Calu3 (cell line): ENCODE results near the gene NFAM1. TPM values are rescaled to one million over a fixed set of nuclear protein-coding genes. Genes with fewer than 3 reads are reported as not detected.
A peak's percentile ranks its signal among the peaks of the same experiment; 100 is the strongest.

Source experiments
- Bru-seq: library from RNA; stranded (reverse); fragments of 400-500 nt; gene quantifications from one replicate; lab custom pipeline; 2021; lab: Mats Ljungman, UMichigan
- BruChase-seq, 2 experiments: library from RNA; stranded (reverse); fragments of 400-500 nt; gene quantifications; one replicate each; lab custom pipeline; 2021; lab: Mats Ljungman, UMichigan
- BruUV-seq: library from RNA; stranded (reverse); fragments of 400-500 nt; replicated peaks from 2 replicates; lab custom pipeline; 2021; lab: Mats Ljungman, UMichigan
- CTCF ChIA-PET: fragments of 300-600 bp; sonication (Branson Sonifier 250); formaldehyde crosslinking; loops from one replicate; lab custom pipeline; 2022; ENCODE audit warnings: antibody characterized with exemption; lab: Charles Lee
- DNase-seq: peaks from one replicate; pipeline ENCODE4 v3.0.0; 2022
- H3K27ac Mint-ChIP-seq: one replicate; pipeline ENCODE4 v1.8.0; 2022; ENCODE audit warnings: mixed read lengths; ENCODE audit not compliant: unreplicated experiment
- H3K27me3 Mint-ChIP-seq: one replicate; pipeline ENCODE4 v1.8.0; 2022; ENCODE audit warnings: mixed read lengths; ENCODE audit not compliant: unreplicated experiment
- H3K36me3 Mint-ChIP-seq: one replicate; pipeline ENCODE4 v1.8.0; 2022; ENCODE audit warnings: mild to moderate bottlenecking, moderate library complexity, mixed read lengths; ENCODE audit not compliant: insufficient read depth, unreplicated experiment
- H3K4me1 Mint-ChIP-seq: one replicate; pipeline ENCODE4 v1.8.0; 2022; ENCODE audit warnings: mild to moderate bottlenecking, low read depth, mixed read lengths; ENCODE audit not compliant: unreplicated experiment
- H3K4me3 Mint-ChIP-seq: one replicate; pipeline ENCODE4 v1.8.0; 2022; ENCODE audit warnings: mild to moderate bottlenecking, low read depth, moderate library complexity, mixed read lengths; ENCODE audit not compliant: unreplicated experiment
- H3K9me3 Mint-ChIP-seq: one replicate; pipeline ENCODE4 v1.8.0; 2022; ENCODE audit warnings: low read depth, mixed read lengths; ENCODE audit not compliant: unreplicated experiment
- intact Hi-C: fragments of 100-400 bp; cut with micrococcal nuclease; formaldehyde crosslinking; loops from one replicate; pipeline ENCODE4 v1.10.0; 2022; ENCODE audit not compliant: unreplicated experiment
- long read RNA-seq: library from polyadenylated mRNA; stranded (forward); transcript quantifications from one replicate; pipeline ENCODE4 v2.0.0, GENCODE V29; 2022
- total RNA-seq: library from RNA; stranded (reverse); gene quantifications from 2 replicates; pipeline ENCODE4 v1.2.3, GENCODE V29; 2022
- TF ChIP-seq, protein P1 (sequence below): fragments of 200-600 bp; IDR thresholded peaks from one replicate; pipeline ENCODE4 v1.8.0; 2022; ENCODE audit warnings: antibody characterized with exemption; ENCODE audit not compliant: unreplicated experiment

NFAM1 gene, protein sequence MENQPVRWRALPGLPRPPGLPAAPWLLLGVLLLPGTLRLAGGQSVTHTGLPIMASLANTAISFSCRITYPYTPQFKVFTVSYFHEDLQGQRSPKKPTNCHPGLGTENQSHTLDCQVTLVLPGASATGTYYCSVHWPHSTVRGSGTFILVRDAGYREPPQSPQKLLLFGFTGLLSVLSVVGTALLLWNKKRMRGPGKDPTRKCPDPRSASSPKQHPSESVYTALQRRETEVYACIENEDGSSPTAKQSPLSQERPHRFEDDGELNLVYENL
- 0.39 and 0.50 TPM in 2 replicates for total RNA-seq
- Bru-seq, nascent RNA = percentile 16 among the genes with signal in this experiment
- percentile 17 among the genes with signal in this experiment for BruChase-seq, experiment 1, labeled RNA remaining after a 6-hour chase
- BruChase-seq, experiment 2, labeled RNA remaining after a 2-hour chase = percentile 16 among the genes with signal in this experiment
- long read RNA-seq = 0 reads

DNA sequence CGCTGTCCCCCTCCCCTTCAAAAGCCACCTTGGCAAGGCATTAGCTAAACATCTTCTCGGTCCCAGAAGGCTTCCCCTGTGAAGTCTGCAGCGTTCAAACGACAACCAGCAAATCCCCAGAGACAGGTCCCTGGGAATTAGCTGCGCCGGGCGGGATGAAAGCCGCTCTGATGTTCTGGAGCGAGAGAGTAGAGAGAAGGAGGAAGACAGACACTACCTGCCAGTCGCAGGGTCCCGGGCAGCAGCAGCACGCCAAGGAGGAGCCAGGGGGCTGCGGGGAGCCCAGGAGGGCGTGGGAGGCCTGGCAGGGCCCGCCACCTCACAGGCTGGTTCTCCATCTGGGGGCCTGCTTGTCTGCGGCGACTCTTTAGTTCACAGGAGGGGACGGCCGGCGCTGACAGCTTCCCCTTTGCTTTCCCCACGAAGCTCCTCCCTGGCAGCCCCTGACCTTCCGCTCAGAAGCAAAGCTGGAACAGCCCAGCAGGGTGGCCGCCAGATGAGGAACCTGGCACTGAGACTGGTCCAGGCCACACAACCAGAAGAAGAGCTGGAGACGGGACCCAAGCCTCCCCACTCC is at the start of gene NFAM1:
TSS of gene NFAM1 (minus strand) at position 384 of the 577 bp plus-strand sequence. CDS start at position 338, 46 bp downstream.
- CTCF ChIA-PET = interaction anchor here (0.7 to 1.1 kb wide), 2 partner anchors 12 to 438 kb away, joined by 4 to 6 read pairs; no protein-coding TSS in a partner anchor
- no peaks in the 10 kb centered on the region for H3K4me1 Mint-ChIP-seq
- BruUV-seq = no TSS peak

DNA sequence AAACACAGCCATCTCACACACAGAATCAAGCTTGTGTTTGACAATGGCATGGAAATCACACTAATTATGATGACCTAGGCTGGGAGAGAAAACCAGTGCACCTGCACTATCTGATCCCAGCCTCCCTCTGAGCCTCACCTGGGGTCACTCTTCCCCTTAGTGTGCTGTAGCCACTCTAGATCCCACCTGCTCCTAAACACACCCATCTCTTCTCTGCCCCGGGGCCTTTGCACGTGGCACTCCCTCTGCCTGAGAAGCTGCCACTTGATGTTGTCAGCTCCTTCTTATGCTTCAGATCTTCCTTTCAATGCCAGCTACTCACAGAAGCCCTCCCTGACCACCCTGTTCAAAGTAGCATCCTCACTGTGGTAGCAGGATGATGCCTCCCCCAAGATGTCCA is 42.9 kb upstream of the NFAM1 start:
- no TSS peak for BruUV-seq
- no peak for DNase-seq
- Mint-ChIP-seq H3K9me3 (no peaks in the 10 kb centered on the region), H3K36me3 (no peaks in the 10 kb centered on the region), H3K4me1 (no peaks in the 10 kb centered on the region), H3K4me3 (no peak overlapping the region), H3K27ac (no peak overlapping the region), H3K27me3 (peaks cover 59% of the 10 kb centered on the region)
- TF ChIP-seq, protein P1, sequence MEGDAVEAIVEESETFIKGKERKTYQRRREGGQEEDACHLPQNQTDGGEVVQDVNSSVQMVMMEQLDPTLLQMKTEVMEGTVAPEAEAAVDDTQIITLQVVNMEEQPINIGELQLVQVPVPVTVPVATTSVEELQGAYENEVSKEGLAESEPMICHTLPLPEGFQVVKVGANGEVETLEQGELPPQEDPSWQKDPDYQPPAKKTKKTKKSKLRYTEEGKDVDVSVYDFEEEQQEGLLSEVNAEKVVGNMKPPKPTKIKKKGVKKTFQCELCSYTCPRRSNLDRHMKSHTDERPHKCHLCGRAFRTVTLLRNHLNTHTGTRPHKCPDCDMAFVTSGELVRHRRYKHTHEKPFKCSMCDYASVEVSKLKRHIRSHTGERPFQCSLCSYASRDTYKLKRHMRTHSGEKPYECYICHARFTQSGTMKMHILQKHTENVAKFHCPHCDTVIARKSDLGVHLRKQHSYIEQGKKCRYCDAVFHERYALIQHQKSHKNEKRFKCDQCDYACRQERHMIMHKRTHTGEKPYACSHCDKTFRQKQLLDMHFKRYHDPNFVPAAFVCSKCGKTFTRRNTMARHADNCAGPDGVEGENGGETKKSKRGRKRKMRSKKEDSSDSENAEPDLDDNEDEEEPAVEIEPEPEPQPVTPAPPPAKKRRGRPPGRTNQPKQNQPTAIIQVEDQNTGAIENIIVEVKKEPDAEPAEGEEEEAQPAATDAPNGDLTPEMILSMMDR = no peak
- intact Hi-C loops = no loop called here
- CTCF ChIA-PET = no interaction called here

More for the DNA sequence above, at the start of gene NFAM1:
- H3K4me3 Mint-ChIP-seq = no peak within 1 kb of the TSS
- H3K36me3 Mint-ChIP-seq = peaks cover 6% of the 10 kb centered on the region
- TF ChIP-seq, protein P1 = no peak
- intact Hi-C loops = no loop called here
- peaks cover 70% of the 10 kb centered on the region for H3K27me3 Mint-ChIP-seq
- H3K27ac Mint-ChIP-seq = no peak within 1 kb of the TSS
- no peak for DNase-seq
- no peaks in the 10 kb centered on the region for H3K9me3 Mint-ChIP-seq

DNA sequence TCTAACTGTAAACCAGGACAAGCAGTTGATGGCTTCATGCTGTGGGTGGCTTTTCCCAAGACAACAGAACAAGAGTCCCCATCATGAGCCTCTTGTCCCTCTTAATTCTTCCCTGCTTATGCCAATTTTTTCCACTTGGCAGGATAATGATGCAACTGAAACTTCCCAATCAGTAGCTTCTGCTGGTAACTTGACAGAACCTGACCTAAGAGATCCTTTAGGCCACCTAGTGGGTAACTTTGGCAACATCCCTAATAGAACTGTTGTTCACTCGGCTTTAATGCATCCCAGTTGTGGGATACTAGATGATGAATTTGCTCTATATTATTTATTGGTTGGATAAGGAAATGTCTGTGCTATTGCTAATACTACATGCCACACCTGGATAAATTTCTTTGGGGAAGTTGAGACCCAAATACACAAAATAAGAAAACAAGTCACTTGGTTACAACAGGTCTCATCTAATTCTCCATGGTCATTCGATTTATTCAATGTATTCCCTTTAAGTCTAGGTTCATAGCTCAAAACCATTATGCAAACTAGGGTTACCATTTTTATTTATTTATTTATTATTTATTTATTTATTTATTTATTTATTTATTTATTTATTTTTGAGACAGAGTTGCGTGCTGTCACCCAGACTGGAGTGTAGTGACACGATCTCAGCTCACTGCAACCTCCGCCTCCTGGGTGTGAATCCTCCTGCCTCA is 41.4 kb upstream of the NFAM1 start:
- H3K9me3 Mint-ChIP-seq = no peaks in the 10 kb centered on the region
- peaks cover 60% of the 10 kb centered on the region for H3K27me3 Mint-ChIP-seq
- intact Hi-C loops = no loop called here
- no TSS peak for BruUV-seq
- no peaks in the 10 kb centered on the region for H3K4me1 Mint-ChIP-seq
- peak; percentile 51 for DNase-seq
- no peak overlapping the region for H3K4me3 Mint-ChIP-seq
- TF ChIP-seq, protein P1 = peak; percentile 63
- no peaks in the 10 kb centered on the region for H3K36me3 Mint-ChIP-seq
- CTCF ChIA-PET = interaction anchor here (0.6 to 1.0 kb wide), 4 partner anchors 29 to 383 kb away, joined by 3 to 6 read pairs (median 4); partner anchors contain the start of gene NDUFA6
- no peak overlapping the region for H3K27ac Mint-ChIP-seq

DNA sequence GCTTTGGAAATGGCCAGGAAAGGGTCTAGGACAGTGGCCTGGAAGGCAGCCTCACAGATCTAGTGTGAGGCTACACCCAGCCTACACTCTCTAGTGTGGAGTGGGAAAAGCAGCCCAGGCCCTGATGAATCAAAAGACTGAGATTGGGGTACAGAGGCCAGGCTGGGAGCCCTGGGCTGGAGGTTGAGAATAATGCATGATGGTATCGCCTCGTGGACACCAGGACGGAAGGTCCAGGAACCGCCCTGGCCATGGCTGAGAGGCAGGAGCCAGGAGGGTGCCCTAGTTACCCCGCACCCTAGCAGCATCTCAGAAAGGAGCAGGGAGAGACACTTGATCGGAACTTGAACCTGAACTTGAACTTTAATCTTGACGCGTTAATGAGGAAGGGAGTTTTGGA is 40.5 kb upstream of the NFAM1 start:
- TF ChIP-seq, protein P1 = no peak
- peaks cover 66% of the 10 kb centered on the region for H3K27me3 Mint-ChIP-seq
- H3K27ac Mint-ChIP-seq = no peak overlapping the region
- H3K4me3 Mint-ChIP-seq = no peak overlapping the region
- intact Hi-C loops = no loop called here
- CTCF ChIA-PET = no interaction called here
- H3K9me3 Mint-ChIP-seq = no peaks in the 10 kb centered on the region
- H3K36me3 Mint-ChIP-seq = no peaks in the 10 kb centered on the region
- H3K4me1 Mint-ChIP-seq = no peaks in the 10 kb centered on the region
- no TSS peak for BruUV-seq
- no peak for DNase-seq
